Ectodermal cell (in vitro differentiated cells): ENCODE results near the gene NUDT9.
"Not testable (repeated sequence)": the region's sequence is repeated elsewhere in the genome, so short reads cannot be mapped to it uniquely, and the experiment has no call there.

Experiments used
- H3K27ac ChIP-seq: 2 replicates; pipeline ENCODE4 v1.7.0; 2013; ENCODE audit warnings: mild to moderate bottlenecking, low read depth, low read length; ENCODE audit not compliant: insufficient read depth, poor library complexity, severe bottlenecking
- H3K27me3 ChIP-seq: 2 replicates; pipeline ENCODE4 v1.7.0; 2013; ENCODE audit warnings: mild to moderate bottlenecking, low read length; ENCODE audit not compliant: insufficient read depth, control insufficient read depth, poor library complexity, severe bottlenecking
- H3K36me3 ChIP-seq: one replicate; pipeline ENCODE4 v1.7.0; 2013; ENCODE audit warnings: low read length; ENCODE audit not compliant: control insufficient read depth, insufficient read depth
- H3K4me1 ChIP-seq: one replicate; pipeline ENCODE4 v1.7.0; 2013; ENCODE audit warnings: low read length; ENCODE audit not compliant: control insufficient read depth, insufficient read depth
- H3K4me3 ChIP-seq: 2 replicates; pipeline ENCODE4 v1.7.0; 2013; ENCODE audit warnings: low read depth, low read length, control low read depth; ENCODE audit not compliant: insufficient read depth
- H3K9me3 ChIP-seq: 2 replicates; pipeline ENCODE4 v1.7.0; 2013; ENCODE audit warnings: mild to moderate bottlenecking, low read length, moderate library complexity; ENCODE audit not compliant: control insufficient read depth
- WGBS, 2 experiments: methylation state at CpG; one replicate each; pipeline ENCODE4 v1.1.7; 2013; ENCODE audit warnings: missing lambda C conversion rate in 2 of 2; 5-methylcytosine and 5-hydroxymethylcytosine counted together

Gene NUDT9

GRCh38 chr4:87424099-87424543 lies 1.7 kb downstream of the NUDT9 start:
- H3K27me3 ChIP-seq, H3K36me3 ChIP-seq, H3K4me3 ChIP-seq, H3K4me1 ChIP-seq, H3K9me3 ChIP-seq, H3K27ac ChIP-seq: not testable (repeated sequence)
- 94% methylated on average over 20 to 22 of the region's 22 CpGs for WGBS, 2 experiments

- H3K36me3 ChIP-seq, result no peaks in the 10 kb centered on the region
- no peak overlapping the region for H3K27ac ChIP-seq
- H3K4me3 ChIP-seq, result no peak overlapping the region
- no peaks in the 10 kb centered on the region for H3K9me3 ChIP-seq
- peaks cover 2% of the 10 kb centered on the region for H3K4me1 ChIP-seq
- H3K27me3 ChIP-seq, result no peaks in the 10 kb centered on the region
- 95 to 96% methylated on average over 2 of the region's 2 CpGs for WGBS, 2 experiments
These were observed 3.3 kb downstream of the NUDT9 start for GRCh38 chr4:87425711-87426110.

GRCh38 chr4:87426865-87427517 lies 4.6 kb downstream of the NUDT9 start:
- H3K9me3 ChIP-seq, result no peaks in the 10 kb centered on the region
- no peak overlapping the region for H3K27ac ChIP-seq
- no peaks in the 10 kb centered on the region for H3K27me3 ChIP-seq
- no peaks in the 10 kb centered on the region for H3K4me1 ChIP-seq
- WGBS, 2 experiments, result 72 to 88% methylated on average over 2 to 3 of the region's 3 CpGs
- H3K4me3 ChIP-seq, result no peak overlapping the region
- no peaks in the 10 kb centered on the region for H3K36me3 ChIP-seq

- no peaks in the 10 kb centered on the region for H3K36me3 ChIP-seq
- H3K4me1 ChIP-seq, result no peaks in the 10 kb centered on the region
- no peaks in the 10 kb centered on the region for H3K27me3 ChIP-seq
- WGBS, 2 experiments, result 83 to 100% methylated on average over 1 of the region's 1 CpG
- H3K9me3 ChIP-seq, result no peaks in the 10 kb centered on the region
- H3K4me3 ChIP-seq, result no peak overlapping the region
- no peak overlapping the region for H3K27ac ChIP-seq
These were observed 5.1 kb downstream of the NUDT9 start for GRCh38 chr4:87427518-87427868.

GRCh38 chr4:87428979-87429378 lies 6.6 kb downstream of the NUDT9 start:
- WGBS, 2 experiments, result 95 to 99% methylated on average over 6 of the region's 6 CpGs
- Histone ChIP-seq H3K27me3 (no peaks in the 10 kb centered on the region), H3K4me3 (no peak overlapping the region), H3K27ac (no peak overlapping the region), H3K36me3 (no peaks in the 10 kb centered on the region), H3K9me3 (no peaks in the 10 kb centered on the region), H3K4me1 (no peaks in the 10 kb centered on the region)

GRCh38 chr4:87430038-87430437 lies 7.7 kb downstream of the NUDT9 start:
- Histone ChIP-seq H3K4me1 (no peaks in the 10 kb centered on the region), H3K27ac (no peak overlapping the region), H3K4me3 (no peak overlapping the region), H3K9me3 (no peaks in the 10 kb centered on the region), H3K36me3 (no peaks in the 10 kb centered on the region), H3K27me3 (no peaks in the 10 kb centered on the region)
- 90 to 91% methylated on average over 2 of the region's 2 CpGs for WGBS, 2 experiments

GRCh38 chr4:87433342-87433741 lies 11.0 kb downstream of the NUDT9 start:
- Histone ChIP-seq H3K4me1 (no peaks in the 10 kb centered on the region), H3K4me3 (no peak overlapping the region), H3K27ac (no peak overlapping the region), H3K9me3 (no peaks in the 10 kb centered on the region), H3K36me3 (peaks cover 3% of the 10 kb centered on the region), H3K27me3 (no peaks in the 10 kb centered on the region)
- 95 to 100% methylated on average over 1 to 2 of the region's 2 CpGs for WGBS, 2 experiments

- WGBS, 2 experiments, result 94% methylated on average over 1 to 3 of the region's 3 CpGs
- Histone ChIP-seq H3K36me3 (peaks cover 16% of the 10 kb centered on the region), H3K4me1 (no peaks in the 10 kb centered on the region), H3K9me3 (no peaks in the 10 kb centered on the region), H3K27me3 (no peaks in the 10 kb centered on the region), H3K4me3 (no peak overlapping the region), H3K27ac (no peak overlapping the region)
These were observed 20.5 kb downstream of the NUDT9 start for GRCh38 chr4:87442889-87443288.

GRCh38 chr4:87444741-87445140 lies 22.4 kb downstream of the NUDT9 start:
- no peaks in the 10 kb centered on the region for H3K27me3 ChIP-seq
- H3K4me3 ChIP-seq, result no peak overlapping the region
- no peaks in the 10 kb centered on the region for H3K9me3 ChIP-seq
- peaks cover 4% of the 10 kb centered on the region for H3K36me3 ChIP-seq
- H3K27ac ChIP-seq, result no peak overlapping the region
- WGBS, 2 experiments, result 100% methylated on average over 1 of the region's 1 CpG
- H3K4me1 ChIP-seq, result no peaks in the 10 kb centered on the region

GRCh38 chr4:87445964-87446363 lies 23.6 kb downstream of the NUDT9 start:
- Histone ChIP-seq H3K36me3 (peaks cover 4% of the 10 kb centered on the region), H3K27me3 (no peaks in the 10 kb centered on the region), H3K27ac (no peak overlapping the region), H3K4me1 (no peaks in the 10 kb centered on the region), H3K4me3 (no peak overlapping the region), H3K9me3 (no peaks in the 10 kb centered on the region)
- 97% methylated on average over 3 of the region's 3 CpGs for WGBS, 2 experiments

GRCh38 chr4:87446375-87446774 lies 24.0 kb downstream of the NUDT9 start:
- not testable (repeated sequence) for H3K27ac ChIP-seq, H3K36me3 ChIP-seq
- 95 to 96% methylated on average over 6 of the region's 6 CpGs for WGBS, 2 experiments

More at GRCh38 chr4:87446375-87446774, 24.0 kb downstream of the NUDT9 start:
- H3K4me3 ChIP-seq, H3K27me3 ChIP-seq, H3K4me1 ChIP-seq, H3K9me3 ChIP-seq: not testable (repeated sequence)
